Adrenal gland (tissue), 12 donors: Measurements from ENCODE around the gene PCSK1. TPM values are rescaled to one million over a fixed set of nuclear protein-coding genes. Genes with fewer than 3 reads are reported as not detected.
"Not testable (repeated sequence)": the region's sequence is repeated elsewhere in the genome, so short reads cannot be mapped to it uniquely, and the experiment has no call there.

Source experiments
- DNase-seq, 7 donors: peaks; one replicate each; pipeline ENCODE4 v3.0.0-alpha.2; 2019 to 2020
- H3K27ac ChIP-seq, 5 donors: fragments of 200-600 bp; sonication (generic) in 4 of 5; 1 replicate in 3 of 5; 2 replicates in 2 of 5; pipeline versions ENCODE4 v1.5.1 to v1.8.0; 2016 to 2020; ENCODE audit warnings: mild to moderate bottlenecking in 1 of 5
- H3K27me3 ChIP-seq: fragments of 200-600 bp; 2 replicates; pipeline ENCODE4 v1.8.0; 2021
- H3K36me3 ChIP-seq, 2 donors: fragments of 200-600 bp; replicated peaks in 1 of 2; 1 replicate in 1 of 2; 2 replicates in 1 of 2; pipeline versions ENCODE4 v1.5.1 to v1.8.0; 2018 to 2022
- H3K4me1 ChIP-seq, 2 donors: fragments of 200-600 bp; replicated peaks in 1 of 2; 1 replicate in 1 of 2; 2 replicates in 1 of 2; pipeline versions ENCODE4 v1.5.1 to v1.8.0; 2018 to 2021
- H3K4me3 ChIP-seq, 4 donors: fragments of 200-600 bp; sonication (generic) in 3 of 4; one replicate each; pipeline ENCODE4 v1.5.1; 2016 to 2018
- H3K9me3 ChIP-seq, 3 donors: fragments of 200-600 bp; sonication (generic) in 1 of 3; replicated peaks in 1 of 3; 1 replicate in 2 of 3; 2 replicates in 1 of 3; pipeline versions ENCODE4 v1.5.1 to v1.8.0; 2016 to 2021
- CTCF ChIP-seq, 6 experiments: fragments of 450-650 bp in 4 of 6; fragments of 200-600 bp in 2 of 6; sonication (generic) in 1 of 6; IDR thresholded peaks; 1 replicate in 5 of 6; 2 replicates in 1 of 6; pipeline versions ENCODE4 v1.5.1 to v1.8.0; 2016 to 2021; ENCODE audit warnings: antibody characterized with exemption in 6 of 6, mild to moderate bottlenecking in 2 of 6, moderate library complexity in 1 of 6
- POLR2A ChIP-seq, 2 donors: fragments of 450-650 bp; IDR thresholded peaks; one replicate each; pipeline ENCODE4 v1.6.1; 2017; ENCODE audit warnings: antibody characterized with exemption in 2 of 2, mild to moderate bottlenecking in 2 of 2, moderate library complexity in 1 of 2
- WGBS, 4 donors: extraction: QIAGEN DNeasy Blood & Tissue Kit in 2 of 4; methylation state at CpG; one replicate each; pipeline versions ENCODE4 v1.1.5 to v1.1.7; 2013 to 2017; 5-methylcytosine and 5-hydroxymethylcytosine counted together
- intact Hi-C, 2 donors: fragments of 100-400 bp; cut with DNase I; formaldehyde crosslinking; loops; one replicate each; pipeline versions ENCODE4 v1.14.1 to v1.15.0; 2022 to 2023
- polyA plus RNA-seq, 3 donors: library from polyadenylated mRNA; stranded (reverse); fragments of 200-250 nt in 2 of 3; fragments of 350-450 nt in 1 of 3; fragmentation: Illumina TruSeq in 1 of 3; extraction: RNeasy Lipid Tissue Mini Kit (QIAGEN cat#74804) in 1 of 3; gene quantifications; one replicate each; pipeline ENCODE4 v1.2.3, GENCODE V29; 2013 to 2014
- total RNA-seq, 9 donors: library from RNA; depleted of rRNA in 4 of 9; stranded (reverse); fragments of >200 nt in 4 of 9; fragments of 120-200 nt in 1 of 9; fragmentation: NEBNext Ultra II Directional in 1 of 9; extraction: Animal tissue kit (Norgen Biotek cat#: 25700) in 1 of 9; gene quantifications; one replicate each; pipeline versions ENCODE4 v1.1.0 to v1.2.4, GENCODE V29; 2013 to 2023
- donor health status: healthy with polysubstance abuse.
- donor health status: Bipolar disorder and iron deficiency.
- donor health status: DM: yes; HTN: yes; CAD: no.
- donor health status: DM: no; HTN: no; CAD: no.
- donor health status: DM: no; HTN: no; CAD: no.
- donor health status: DM: yes; HTN: yes; CAD: no.

PCSK1 gene
- total and polyA plus RNA-seq, 12 donors, result 0.39 to 8.4 (median 1.5) TPM

- Histone ChIP-seq H3K36me3 (no peaks in the 10 kb centered on the region), H3K27ac (no peak overlapping the region), H3K4me1 (no peaks in the 10 kb centered on the region), H3K4me3 (no peak overlapping the region), H3K27me3 (no peaks in the 10 kb centered on the region), H3K9me3 (no peaks in the 10 kb centered on the region)
- intact Hi-C loops, result no loop called here
- DNase-seq, result no peak
- TF ChIP-seq CTCF (IDR thresholded peaks at IDR 0.05) (no peak), POLR2A (IDR thresholded peaks at IDR 0.05) (no peak)
- WGBS, 4 donors, result 70 to 79% (median 74%) methylated on average over 2 of the region's 2 CpGs
Measured at GRCh38 chr5:96372726-96373380, 60.2 kb downstream of the PCSK1 start.

- TF ChIP-seq POLR2A (IDR thresholded peaks at IDR 0.05) (no peak), CTCF (IDR thresholded peaks at IDR 0.05) (no peak)
- intact Hi-C loops, result no loop called here
- no peak overlapping the region for H3K27ac ChIP-seq
- DNase-seq, result no peak
- 65 to 80% (median 76%) methylated on average over 2 of the region's 2 CpGs for WGBS, 4 donors
- no peaks in the 10 kb centered on the region for H3K4me1 ChIP-seq
- H3K9me3 ChIP-seq, result no peaks in the 10 kb centered on the region
- H3K36me3 ChIP-seq, result no peaks in the 10 kb centered on the region
- no peaks in the 10 kb centered on the region for H3K27me3 ChIP-seq
- H3K4me3 ChIP-seq, result no peak overlapping the region
Measured at GRCh38 chr5:96370976-96371375, 62.1 kb downstream of the PCSK1 start.

GRCh38 chr5:96367337-96367736 lies 65.7 kb downstream of the PCSK1 start:
- 82 to 89% (median 84%) methylated on average over 4 to 8 of the region's 8 CpGs for WGBS, 4 donors

GRCh38 chr5:96354237-96354636 lies 78.8 kb downstream of the PCSK1 start:
- no peaks in the 10 kb centered on the region for H3K9me3 ChIP-seq
- no peaks in the 10 kb centered on the region for H3K4me1 ChIP-seq
- no peak for TF ChIP-seq CTCF (IDR thresholded peaks at IDR 0.05)
- no peak for TF ChIP-seq POLR2A (IDR thresholded peaks at IDR 0.05)
- 93 to 98% (median 94%) methylated on average over 2 of the region's 2 CpGs for WGBS, 4 donors
- H3K27me3 ChIP-seq, result no peaks in the 10 kb centered on the region
- intact Hi-C loops, result no loop called here
- no peak overlapping the region for H3K4me3 ChIP-seq
- no peak for DNase-seq
- no peak overlapping the region for H3K27ac ChIP-seq
- H3K36me3 ChIP-seq, result no peaks in the 10 kb centered on the region

More at GRCh38 chr5:96367337-96367736, 65.7 kb downstream of the PCSK1 start:
- H3K36me3 ChIP-seq, intact Hi-C loops, H3K27me3 ChIP-seq, H3K27ac ChIP-seq, DNase-seq, H3K4me3 ChIP-seq, H3K4me1 ChIP-seq, H3K9me3 ChIP-seq: not testable (repeated sequence)

GRCh38 chr5:96353220-96353619 lies 79.8 kb downstream of the PCSK1 start:
- H3K9me3 ChIP-seq, result no peaks in the 10 kb centered on the region
- no peaks in the 10 kb centered on the region for H3K27me3 ChIP-seq
- intact Hi-C loops, result no loop called here
- DNase-seq, result no peak
- H3K36me3 ChIP-seq, result no peaks in the 10 kb centered on the region
- TF ChIP-seq POLR2A (IDR thresholded peaks at IDR 0.05), result no peak
- no peak for TF ChIP-seq CTCF (IDR thresholded peaks at IDR 0.05)
- no peaks in the 10 kb centered on the region for H3K4me1 ChIP-seq
- no peak overlapping the region for H3K27ac ChIP-seq
- 60 to 92% (median 72%) methylated on average over 1 of the region's 1 CpG for WGBS, 4 donors
- no peak overlapping the region for H3K4me3 ChIP-seq
